Measurements from ENCODE around the gene CAND1. TPM values are rescaled to one million over a fixed set of nuclear protein-coding genes. Genes with fewer than 3 reads are reported as not detected.

The CAND1 gene
- total and polyA plus RNA-seq, 2 experiments from 2014 or later, result 92.6 to 111 TPM

GRCh38 chr12:67352682-67353081 is 83.5 kb downstream of the CAND1 start:
- no peaks in the 10 kb centered on the region for H4K20me1 ChIP-seq (ENCODE audit: insufficient read depth)
- 23 to 25% methylated on average over 2 of the region's 2 CpGs for WGBS, 2 experiments (ENCODE audit: low coverage in 1 of 2, low lambda C conversion rate in 2 of 2, missing lambda C conversion rate in 2 of 2)
- DNase-seq, result peak; percentile 32

GRCh38 chr12:67354322-67354721 is 85.2 kb downstream of the CAND1 start:
- DNase-seq, result peak; percentile 40
- no peaks in the 10 kb centered on the region for H3K27me3 ChIP-seq (replicated peaks; ENCODE audit: insufficient read depth)
- H3K4me1 ChIP-seq (ENCODE audit: insufficient read depth), result peaks cover 36% of the 10 kb centered on the region
- 0 out of 2 replicates have a peak overlapping the region, but pooled peaks have one; percentile 5 for H3K27ac ChIP-seq
- no peaks in the 10 kb centered on the region for H3K79me2 ChIP-seq (ENCODE audit: insufficient read depth)
- H4K20me1 ChIP-seq (ENCODE audit: insufficient read depth), result no peaks in the 10 kb centered on the region
- H3K9me2 ChIP-seq (ENCODE audit: insufficient read depth), result no peaks in the 10 kb centered on the region
- H3F3A ChIP-seq (ENCODE audit: insufficient read depth), result peaks cover 27% of the 10 kb centered on the region
- in situ Hi-C loops (cut with MboI), result loop anchor here (25.0 kb wide), 2 partner anchors 583 to 958 kb away; no protein-coding TSS in a partner anchor
- WGBS, 2 experiments (ENCODE audit: low coverage in 1 of 2, low lambda C conversion rate in 2 of 2, missing lambda C conversion rate in 2 of 2), result 25 to 27% methylated on average over 5 of the region's 5 CpGs
- no peaks in the 10 kb centered on the region for H3K9me3 ChIP-seq (ENCODE audit: low read depth)
- no peak overlapping the region for H3K4me3 ChIP-seq
- H3K9ac ChIP-seq, result no peak overlapping the region
- H2AFZ ChIP-seq, result peak overlapping the region; percentile 15; the same call in 1 of the 2 replicates
- H3K4me2 ChIP-seq (ENCODE audit: unreplicated experiment), result peak overlapping the region; percentile 18
- TF ChIP-seq EZH2phosphoT487 (IDR thresholded peaks at IDR 0.05; ENCODE audit: insufficient read depth, low read depth) (no peak), EZH2 (IDR thresholded peaks at IDR 0.05; ENCODE audit: insufficient read depth, poor library complexity, severe bottlenecking) (no peak)
- no peaks in the 10 kb centered on the region for H3K36me3 ChIP-seq (ENCODE audit: low read depth)

More at GRCh38 chr12:67352682-67353081, 83.5 kb downstream of the CAND1 start:
- H3K36me3 ChIP-seq (ENCODE audit: low read depth), result no peaks in the 10 kb centered on the region
- no peak overlapping the region for H2AFZ ChIP-seq
- H3K4me3 ChIP-seq, result no peak overlapping the region
- no peaks in the 10 kb centered on the region for H3K9me2 ChIP-seq (ENCODE audit: insufficient read depth)
- H3F3A ChIP-seq (ENCODE audit: insufficient read depth), result peaks cover 16% of the 10 kb centered on the region
- H3K9me3 ChIP-seq (ENCODE audit: low read depth), result no peaks in the 10 kb centered on the region
- no peaks in the 10 kb centered on the region for H3K79me2 ChIP-seq (ENCODE audit: insufficient read depth)
- H3K27me3 ChIP-seq (replicated peaks; ENCODE audit: insufficient read depth), result no peaks in the 10 kb centered on the region
- H3K4me2 ChIP-seq (ENCODE audit: unreplicated experiment), result no peak overlapping the region
- no peak for TF ChIP-seq EZH2 (IDR thresholded peaks at IDR 0.05; ENCODE audit: insufficient read depth, poor library complexity, severe bottlenecking)
- TF ChIP-seq EZH2phosphoT487 (IDR thresholded peaks at IDR 0.05; ENCODE audit: insufficient read depth, low read depth), result no peak
- H3K27ac ChIP-seq, result no peak overlapping the region
- H3K4me1 ChIP-seq (ENCODE audit: insufficient read depth), result peaks cover 21% of the 10 kb centered on the region
- H3K9ac ChIP-seq, result no peak overlapping the region
- in situ Hi-C loops (cut with MboI), result loop anchor here (25.0 kb wide), 2 partner anchors 585 to 960 kb away; no protein-coding TSS in a partner anchor

GRCh38 chr12:67354966-67355365 is 85.8 kb downstream of the CAND1 start:
- Histone ChIP-seq H3K4me2 (ENCODE audit: unreplicated experiment) (peak overlapping the region; percentile 31), H3K27me3 (replicated peaks; ENCODE audit: insufficient read depth) (no peaks in the 10 kb centered on the region), H3K4me1 (ENCODE audit: insufficient read depth) (peaks cover 42% of the 10 kb centered on the region), H3K9ac (no peak overlapping the region), H3K36me3 (ENCODE audit: low read depth) (no peaks in the 10 kb centered on the region), H4K20me1 (ENCODE audit: insufficient read depth) (no peaks in the 10 kb centered on the region), H3K9me3 (ENCODE audit: low read depth) (no peaks in the 10 kb centered on the region), H2AFZ (no peak overlapping the region), H3K79me2 (ENCODE audit: insufficient read depth) (no peaks in the 10 kb centered on the region), H3F3A (ENCODE audit: insufficient read depth) (peaks cover 34% of the 10 kb centered on the region), H3K27ac (0 out of 2 replicates have a peak overlapping the region, but pooled peaks have one; percentile 5), H3K4me3 (no peak overlapping the region), H3K9me2 (ENCODE audit: insufficient read depth) (no peaks in the 10 kb centered on the region)
- 89 to 100% methylated on average over 1 of the region's 1 CpG for WGBS, 2 experiments (ENCODE audit: low coverage in 1 of 2, low lambda C conversion rate in 2 of 2, missing lambda C conversion rate in 2 of 2)
- in situ Hi-C loops (cut with MboI), result loop anchor here (25.0 kb wide), 2 partner anchors 582 to 957 kb away; no protein-coding TSS in a partner anchor
- TF ChIP-seq EZH2phosphoT487 (IDR thresholded peaks at IDR 0.05; ENCODE audit: insufficient read depth, low read depth) (no peak), EZH2 (IDR thresholded peaks at IDR 0.05; ENCODE audit: insufficient read depth, poor library complexity, severe bottlenecking) (no peak)
- peak; percentile 35 for DNase-seq

- peak overlapping the region; percentile 31 for H3K4me2 ChIP-seq (ENCODE audit: unreplicated experiment)
- peaks cover 42% of the 10 kb centered on the region for H3K4me1 ChIP-seq (ENCODE audit: insufficient read depth)
- H3K27me3 ChIP-seq (replicated peaks; ENCODE audit: insufficient read depth), result no peaks in the 10 kb centered on the region
- 7 to 10% methylated on average over 8 of the region's 8 CpGs for WGBS, 2 experiments (ENCODE audit: low coverage in 1 of 2, low lambda C conversion rate in 2 of 2, missing lambda C conversion rate in 2 of 2)
- no peaks in the 10 kb centered on the region for H3K79me2 ChIP-seq (ENCODE audit: insufficient read depth)
- no peak overlapping the region for H2AFZ ChIP-seq
- no peaks in the 10 kb centered on the region for H4K20me1 ChIP-seq (ENCODE audit: insufficient read depth)
- no peaks in the 10 kb centered on the region for H3K9me3 ChIP-seq (ENCODE audit: low read depth)
- H3K27ac ChIP-seq, result no peak overlapping the region
- no peak overlapping the region for H3K4me3 ChIP-seq
- H3F3A ChIP-seq (ENCODE audit: insufficient read depth), result peaks cover 34% of the 10 kb centered on the region
- in situ Hi-C loops (cut with MboI), result loop anchor here (25.0 kb wide), 2 partner anchors 582 to 957 kb away; no protein-coding TSS in a partner anchor
- DNase-seq, result peak; percentile 81
- H3K9ac ChIP-seq, result no peak overlapping the region
- no peaks in the 10 kb centered on the region for H3K36me3 ChIP-seq (ENCODE audit: low read depth)
- no peaks in the 10 kb centered on the region for H3K9me2 ChIP-seq (ENCODE audit: insufficient read depth)
- TF ChIP-seq EZH2 (IDR thresholded peaks at IDR 0.05; ENCODE audit: insufficient read depth, poor library complexity, severe bottlenecking), result no peak
- no peak for TF ChIP-seq EZH2phosphoT487 (IDR thresholded peaks at IDR 0.05; ENCODE audit: insufficient read depth, low read depth)
These were observed 86.5 kb downstream of the CAND1 start for GRCh38 chr12:67355428-67356379.

Measured in GM23248 (cell line).